Gastrocnemius medialis (tissue), 4 donors: ENCODE measurements around the gene MAP2. TPM values are rescaled to one million over a fixed set of nuclear protein-coding genes. Genes with fewer than 3 reads are reported as not detected.

Experiments
- ATAC-seq, 2 donors: fragments of 150-250 bp; one replicate each; pipeline ENCODE4 v1.9.1; 2016
- DNase-seq, 2 donors: peaks; one replicate each; pipeline ENCODE4 v3.0.0-alpha.2; 2019
- H3K27ac ChIP-seq, 4 donors: fragments of 200-600 bp; sonication (generic); 1 replicate in 1 of 4; 2 replicates in 3 of 4; pipeline ENCODE4 v1.5.1; 2016 to 2018; ENCODE audit warnings: mild to moderate bottlenecking in 2 of 4, moderate library complexity in 1 of 4
- H3K27me3 ChIP-seq, 3 donors: fragments of 200-600 bp; sonication (generic) in 2 of 3; 1 replicate in 1 of 3; 2 replicates in 2 of 3; pipeline versions ENCODE4 v1.5.1 to v1.6.0; 2016 to 2019; ENCODE audit warnings: mild to moderate bottlenecking in 1 of 3, moderate library complexity in 1 of 3
- H3K36me3 ChIP-seq, 2 donors: fragments of 200-600 bp; sonication (generic) in 1 of 2; one replicate each; pipeline ENCODE4 v1.5.1; 2017 to 2018
- H3K4me1 ChIP-seq, 2 donors: fragments of 200-600 bp; sonication (generic) in 1 of 2; one replicate each; pipeline ENCODE4 v1.5.1; 2016 to 2017; ENCODE audit warnings: mild to moderate bottlenecking in 2 of 2
- H3K4me3 ChIP-seq, 4 donors: fragments of 200-600 bp; sonication (generic) in 3 of 4; 1 replicate in 1 of 4; 2 replicates in 3 of 4; pipeline ENCODE4 v1.5.1; 2016 to 2019; ENCODE audit warnings: mild to moderate bottlenecking in 2 of 4
- H3K9me3 ChIP-seq, 3 donors: fragments of 200-600 bp; sonication (generic) in 2 of 3; 1 replicate in 1 of 3; 2 replicates in 2 of 3; pipeline ENCODE4 v1.5.1; 2016 to 2019
- POLR2A ChIP-seq, 2 donors: fragments of 450-650 bp; IDR thresholded peaks; one replicate each; pipeline ENCODE4 v1.6.1; 2017; ENCODE audit warnings: antibody characterized with exemption in 2 of 2, mild to moderate bottlenecking in 2 of 2, moderate library complexity in 2 of 2
- in situ Hi-C, 4 donors: fragments of 200-750 bp; cut with MboI; loops; one replicate each; pipeline versions ENCODE4 v1.15.0 to v1.8.0; 2017; ENCODE audit warnings: low sequenced_read_pairs in 4 of 4
- intact Hi-C: fragments of 100-400 bp; cut with DNase I; formaldehyde crosslinking; loops from one replicate; pipeline ENCODE4 v1.15.1; 2023; ENCODE audit warnings: low total_unique reads
- total RNA-seq, 4 donors: library from RNA; depleted of rRNA; stranded (reverse); fragments of >200 nt; gene quantifications; one replicate each; pipeline versions ENCODE4 v1.1.0 to v1.2.3, GENCODE V29; 2016
- TF ChIP-seq, protein P1 (sequence below), 5 experiments: fragments of 450-650 bp in 3 of 5; fragments of 200-600 bp in 2 of 5; sonication (generic) in 2 of 5; IDR thresholded peaks in 4 of 5; conservative IDR thresholded peaks in 1 of 5; 1 replicate in 4 of 5; 2 replicates in 1 of 5; pipeline ENCODE4 v1.5.1; 2016 to 2019; ENCODE audit warnings: antibody characterized with exemption in 5 of 5, mild to moderate bottlenecking in 3 of 5, moderate library complexity in 3 of 5

MAP2 gene
- total RNA-seq, 4 donors from 2014 or later, result 1.8 to 2.7 (median 2.2) TPM

DNA sequence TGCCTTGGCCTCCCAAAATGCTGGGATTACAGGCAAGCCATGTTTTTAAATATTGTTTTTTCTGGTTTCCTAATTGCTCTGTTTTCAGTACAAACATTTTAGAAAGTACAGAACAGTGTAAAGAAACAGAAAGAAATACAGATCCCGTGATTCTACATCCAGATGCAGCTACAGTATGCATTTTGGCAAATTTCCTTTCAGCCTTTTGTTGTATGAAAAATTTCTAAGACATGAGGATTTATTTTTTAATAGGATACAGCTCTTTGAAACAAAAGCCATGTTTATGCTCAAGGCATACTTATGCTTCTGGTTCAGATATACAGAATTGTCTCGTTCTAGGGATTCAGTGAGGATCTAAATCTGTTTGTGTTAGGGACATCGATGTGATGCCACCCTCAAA, 109.5 kb downstream of the MAP2 start:
- in situ Hi-C loops (no loop called here), intact Hi-C loops (no loop called here)
- Histone ChIP-seq H3K27me3 (no peaks in the 10 kb centered on the region), H3K36me3 (no peaks in the 10 kb centered on the region), H3K4me1 (no peaks in the 10 kb centered on the region), H3K9me3 (no peaks in the 10 kb centered on the region), H3K4me3 (no peak overlapping the region), H3K27ac (no peak overlapping the region)
- DNase-seq, result no peak
- ATAC-seq, result no peak
- TF ChIP-seq, protein P1, sequence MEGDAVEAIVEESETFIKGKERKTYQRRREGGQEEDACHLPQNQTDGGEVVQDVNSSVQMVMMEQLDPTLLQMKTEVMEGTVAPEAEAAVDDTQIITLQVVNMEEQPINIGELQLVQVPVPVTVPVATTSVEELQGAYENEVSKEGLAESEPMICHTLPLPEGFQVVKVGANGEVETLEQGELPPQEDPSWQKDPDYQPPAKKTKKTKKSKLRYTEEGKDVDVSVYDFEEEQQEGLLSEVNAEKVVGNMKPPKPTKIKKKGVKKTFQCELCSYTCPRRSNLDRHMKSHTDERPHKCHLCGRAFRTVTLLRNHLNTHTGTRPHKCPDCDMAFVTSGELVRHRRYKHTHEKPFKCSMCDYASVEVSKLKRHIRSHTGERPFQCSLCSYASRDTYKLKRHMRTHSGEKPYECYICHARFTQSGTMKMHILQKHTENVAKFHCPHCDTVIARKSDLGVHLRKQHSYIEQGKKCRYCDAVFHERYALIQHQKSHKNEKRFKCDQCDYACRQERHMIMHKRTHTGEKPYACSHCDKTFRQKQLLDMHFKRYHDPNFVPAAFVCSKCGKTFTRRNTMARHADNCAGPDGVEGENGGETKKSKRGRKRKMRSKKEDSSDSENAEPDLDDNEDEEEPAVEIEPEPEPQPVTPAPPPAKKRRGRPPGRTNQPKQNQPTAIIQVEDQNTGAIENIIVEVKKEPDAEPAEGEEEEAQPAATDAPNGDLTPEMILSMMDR (IDR thresholded peaks at IDR 0.05 in 4 of 5, conservative IDR thresholded peaks at IDR 0.05 in 1 of 5), result no peak
- no peak for TF ChIP-seq POLR2A (IDR thresholded peaks at IDR 0.05)

DNA sequence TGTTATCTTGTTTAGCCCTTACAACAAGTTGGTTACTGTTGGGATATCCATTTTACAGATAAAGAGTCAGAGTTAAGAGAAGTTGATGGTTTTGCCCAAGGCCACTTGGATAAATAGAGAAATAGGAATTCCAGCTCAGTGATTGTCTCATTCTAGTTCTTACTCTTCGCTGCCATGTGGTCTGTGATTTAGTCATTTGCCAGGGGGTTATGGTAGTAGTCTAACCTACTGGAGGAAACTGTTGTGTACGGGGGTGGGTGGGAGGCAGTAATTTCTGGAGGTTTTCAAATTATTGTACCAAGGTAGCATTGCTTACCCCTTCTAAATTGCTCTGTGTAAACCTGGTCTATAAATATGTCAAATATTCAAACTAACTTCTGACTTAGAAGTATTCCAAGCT, 110.4 kb downstream of the MAP2 start:
- Histone ChIP-seq H3K27me3 (no peaks in the 10 kb centered on the region), H3K4me3 (no peak overlapping the region), H3K36me3 (no peaks in the 10 kb centered on the region), H3K9me3 (no peaks in the 10 kb centered on the region), H3K27ac (no peak overlapping the region), H3K4me1 (no peaks in the 10 kb centered on the region)
- intact Hi-C loops, result no loop called here
- TF ChIP-seq POLR2A (IDR thresholded peaks at IDR 0.05), result no peak
- TF ChIP-seq, protein P1 (IDR thresholded peaks at IDR 0.05 in 4 of 5, conservative IDR thresholded peaks at IDR 0.05 in 1 of 5), result no peak
- ATAC-seq (no peak), DNase-seq (no peak)
- in situ Hi-C loops, result no loop called here

DNA sequence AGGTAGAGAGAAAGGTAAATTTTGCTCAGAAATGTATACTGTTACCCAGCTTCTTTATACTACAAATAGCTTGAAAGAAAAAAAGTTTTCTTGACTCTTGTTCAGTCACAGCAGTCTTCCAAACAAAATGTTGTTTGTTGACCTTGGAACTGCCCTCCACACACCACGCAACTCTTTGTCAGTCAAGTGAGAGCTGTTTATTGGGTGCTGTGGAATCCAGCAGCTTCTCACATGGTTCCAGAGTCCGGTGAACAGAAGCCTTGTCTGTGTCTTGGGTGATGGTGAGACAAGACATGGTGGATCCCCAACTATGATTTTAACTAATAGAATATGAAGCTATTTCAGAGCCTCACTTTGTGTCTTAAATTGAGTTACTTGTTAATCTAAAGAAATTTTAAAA, 112.5 kb downstream of the MAP2 start:
- Histone ChIP-seq H3K27ac (no peak overlapping the region), H3K36me3 (no peaks in the 10 kb centered on the region), H3K4me3 (no peak overlapping the region), H3K4me1 (no peaks in the 10 kb centered on the region), H3K27me3 (no peaks in the 10 kb centered on the region), H3K9me3 (no peaks in the 10 kb centered on the region)
- intact Hi-C loops (no loop called here), in situ Hi-C loops (no loop called here)
- no peak for ATAC-seq
- DNase-seq, result no peak
- TF ChIP-seq POLR2A (IDR thresholded peaks at IDR 0.05), result no peak
- TF ChIP-seq, protein P1 (IDR thresholded peaks at IDR 0.05 in 4 of 5, conservative IDR thresholded peaks at IDR 0.05 in 1 of 5), result no peak

DNA sequence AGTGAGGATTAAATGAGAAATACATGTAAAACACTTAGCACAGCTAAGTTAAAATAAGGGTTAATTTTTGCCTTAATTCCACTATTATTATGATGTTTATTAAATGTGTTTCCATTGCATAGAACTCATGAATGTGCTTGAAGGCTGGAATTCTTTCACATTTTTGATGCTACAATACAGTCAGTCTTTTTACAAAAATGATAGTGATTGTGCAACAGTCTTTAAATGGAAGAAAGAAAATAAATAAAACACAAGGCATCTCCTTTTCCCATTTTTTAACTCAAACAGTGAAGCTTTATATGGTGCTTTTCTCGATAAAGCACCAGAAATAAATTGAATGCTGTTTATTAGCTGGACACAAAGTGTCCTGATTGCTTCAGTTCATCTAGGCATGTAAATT, 123.9 kb downstream of the MAP2 start:
- Histone ChIP-seq H3K4me3 (no peak overlapping the region), H3K9me3 (no peaks in the 10 kb centered on the region), H3K36me3 (no peaks in the 10 kb centered on the region), H3K4me1 (no peaks in the 10 kb centered on the region), H3K27ac (no peak overlapping the region), H3K27me3 (no peaks in the 10 kb centered on the region)
- in situ Hi-C loops, result no loop called here
- TF ChIP-seq POLR2A (IDR thresholded peaks at IDR 0.05), result no peak
- TF ChIP-seq, protein P1 (IDR thresholded peaks at IDR 0.05 in 4 of 5, conservative IDR thresholded peaks at IDR 0.05 in 1 of 5), result no peak
- ATAC-seq (no peak), DNase-seq (no peak)
- intact Hi-C loops, result no loop called here

DNA sequence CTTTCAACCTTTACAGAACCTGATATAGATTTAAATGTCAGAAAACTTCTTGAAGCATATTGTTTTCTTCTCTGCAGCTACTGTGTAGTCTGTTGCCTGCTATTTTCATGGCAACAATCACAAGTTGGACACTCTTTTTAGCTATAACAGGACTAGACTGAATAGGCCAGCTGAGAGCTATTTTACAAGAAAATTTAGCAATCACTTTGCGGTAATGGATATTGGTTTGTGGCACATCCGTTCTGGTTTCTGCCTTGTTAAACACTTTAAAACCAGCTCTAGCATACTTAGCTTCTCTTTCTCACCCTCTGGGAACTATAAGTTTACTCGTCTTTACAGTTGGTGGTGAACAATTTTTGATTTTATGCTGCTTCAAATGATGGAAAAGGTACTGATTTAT, 125.7 kb downstream of the MAP2 start:
- Histone ChIP-seq H3K4me1 (no peaks in the 10 kb centered on the region), H3K27me3 (no peaks in the 10 kb centered on the region), H3K27ac (no peak overlapping the region), H3K4me3 (no peak overlapping the region), H3K36me3 (no peaks in the 10 kb centered on the region), H3K9me3 (no peaks in the 10 kb centered on the region)
- no peak for DNase-seq
- TF ChIP-seq POLR2A (IDR thresholded peaks at IDR 0.05), result no peak
- TF ChIP-seq, protein P1 (IDR thresholded peaks at IDR 0.05 in 4 of 5, conservative IDR thresholded peaks at IDR 0.05 in 1 of 5), result no peak
- intact Hi-C loops, result no loop called here
- in situ Hi-C loops, result no loop called here
- no peak for ATAC-seq
